HAP-1 (cell line): ENCODE data around the gene NPTXR.

Experiments used
- DNase-seq, 2 experiments: peaks; one replicate each; pipeline ENCODE4 v3.0.0-alpha.2; 2016 to 2020; ENCODE audit warnings: low spot score in 2 of 2
- H3K27me3 ChIP-seq: fragments of 250-450 bp; sonication (Bioruptor Pico); 2 replicates; pipeline ENCODE4 v1.5.1; 2020; ENCODE audit warnings: low read depth, mild to moderate bottlenecking, moderate library complexity
- H3K36me3 ChIP-seq: fragments of 250-450 bp; sonication (Bioruptor Pico); replicated peaks from 2 replicates; pipeline ENCODE4 v1.5.1; 2020; ENCODE audit warnings: mild to moderate bottlenecking
- H3K4me1 ChIP-seq: fragments of 250-450 bp; sonication (Bioruptor Pico); 2 replicates; pipeline ENCODE4 v1.5.1; 2020; ENCODE audit warnings: mild to moderate bottlenecking
- H3K4me3 ChIP-seq: fragments of 250-450 bp; sonication (Bioruptor Pico); 2 replicates; pipeline ENCODE4 v1.5.1; 2020; ENCODE audit warnings: mild to moderate bottlenecking, moderate library complexity
- H3K9me3 ChIP-seq: fragments of 250-450 bp; sonication (Bioruptor Pico); 2 replicates; pipeline ENCODE4 v1.5.1; 2020; ENCODE audit warnings: mild to moderate bottlenecking, moderate library complexity
- in situ Hi-C: fragments of 300-500 bp; cut with MboI; formaldehyde crosslinking; loops from 3 replicates; pipeline ENCODE4 v1.14.3; 2020; ENCODE audit warnings: low sequenced_read_pairs, inconsistent platforms, mixed read lengths

The NPTXR gene

GRCh38 chr22:38783095-38783615 is 60.7 kb downstream of the NPTXR start:
- no peaks in the 10 kb centered on the region for H3K27me3 ChIP-seq
- no peak for DNase-seq
- in situ Hi-C loops: no loop called here
- H3K36me3 ChIP-seq: no peaks in the 10 kb centered on the region
- no peaks in the 10 kb centered on the region for H3K9me3 ChIP-seq
- no peaks in the 10 kb centered on the region for H3K4me1 ChIP-seq
- H3K4me3 ChIP-seq: no peak overlapping the region

- H3K4me1 ChIP-seq: no peaks in the 10 kb centered on the region
Observed at GRCh38 chr22:38782402-38783094, 61.3 kb downstream of the NPTXR start.

DNA sequence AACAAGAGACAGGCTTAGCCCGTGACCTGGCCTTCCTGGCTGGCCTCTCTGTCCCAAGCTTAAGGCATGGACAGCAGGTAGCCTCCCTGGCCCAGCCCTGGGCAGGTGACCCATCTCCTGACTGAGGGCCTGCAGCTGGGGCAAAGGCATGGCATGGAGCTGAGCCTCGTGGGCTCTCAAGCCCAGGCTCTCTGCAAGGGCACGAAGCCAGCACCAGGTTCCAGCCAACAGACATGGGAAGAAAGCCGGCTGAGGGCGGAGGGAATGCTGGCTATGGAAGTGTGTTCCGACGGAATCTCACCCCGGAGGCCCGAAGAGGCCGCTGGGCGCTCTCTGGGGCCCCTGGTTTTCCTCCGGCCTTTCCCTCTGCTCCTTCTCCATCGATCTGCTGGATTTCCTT is 62.8 kb downstream of the NPTXR start:
- Histone ChIP-seq H3K36me3 (no peaks in the 10 kb centered on the region), H3K4me3 (no peak overlapping the region), H3K27me3 (no peaks in the 10 kb centered on the region), H3K4me1 (no peaks in the 10 kb centered on the region), H3K9me3 (no peaks in the 10 kb centered on the region)
- in situ Hi-C loops: no loop called here
- DNase-seq: no peak

More at GRCh38 chr22:38782402-38783094, 61.3 kb downstream of the NPTXR start:
- peak in 1 of 2 experiments; percentile 37 for DNase-seq
- no peaks in the 10 kb centered on the region for H3K27me3 ChIP-seq
- in situ Hi-C loops: no loop called here
- no peaks in the 10 kb centered on the region for H3K9me3 ChIP-seq
- H3K4me3 ChIP-seq: no peak overlapping the region
- H3K36me3 ChIP-seq: no peaks in the 10 kb centered on the region

DNA sequence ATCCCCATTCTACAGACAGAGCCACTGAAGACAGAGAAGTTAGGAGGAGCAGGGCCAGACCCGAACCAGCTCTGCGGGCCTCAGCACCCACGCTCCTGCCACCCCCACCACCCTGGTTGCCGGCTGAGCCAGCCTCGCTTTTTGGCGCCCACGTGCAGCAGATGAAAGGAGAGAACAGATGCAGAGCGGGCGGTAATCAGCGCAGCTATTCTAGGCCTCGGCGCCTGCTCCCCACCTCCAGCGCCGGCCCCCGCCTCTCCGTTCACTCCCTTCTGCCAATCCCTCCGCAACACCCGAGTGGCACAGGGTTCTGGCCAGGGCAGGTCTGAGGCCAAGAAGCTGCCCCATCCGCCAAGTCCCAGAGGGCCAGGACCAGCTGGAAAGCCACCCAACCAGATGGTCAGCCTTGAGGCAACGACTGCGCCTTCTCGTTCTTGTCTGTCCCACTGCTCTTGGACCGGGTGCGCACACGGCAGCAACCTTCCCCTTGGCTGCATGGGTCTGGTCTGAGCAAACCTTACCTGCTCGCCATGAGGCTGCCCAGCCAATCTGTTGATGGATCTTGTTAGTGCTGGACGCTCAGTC is 66.6 kb downstream of the NPTXR start:
- in situ Hi-C loops: no loop called here
- H3K36me3 ChIP-seq: no peaks in the 10 kb centered on the region
- DNase-seq: no peak
- no peaks in the 10 kb centered on the region for H3K27me3 ChIP-seq
- no peaks in the 10 kb centered on the region for H3K4me1 ChIP-seq
- no peak overlapping the region for H3K4me3 ChIP-seq
- no peaks in the 10 kb centered on the region for H3K9me3 ChIP-seq

DNA sequence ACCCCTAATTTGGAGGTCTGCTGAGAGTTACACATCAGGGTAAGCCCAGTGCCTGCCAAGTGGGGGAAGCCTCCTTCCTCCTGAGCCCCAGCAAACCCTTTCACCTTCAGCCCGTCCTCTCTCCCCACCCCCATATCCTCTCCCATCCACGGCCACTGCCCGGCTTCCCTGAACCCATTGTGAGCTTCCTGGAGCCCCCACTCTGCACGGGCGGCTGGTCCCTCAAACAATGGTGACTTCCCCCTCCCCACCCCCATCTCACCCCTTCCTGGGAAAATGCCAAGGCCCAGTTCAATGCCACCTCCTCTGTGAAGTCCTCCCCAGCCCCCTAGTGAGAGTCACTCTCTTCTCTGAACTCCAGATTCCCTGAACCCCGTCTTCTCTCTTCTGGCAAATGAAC is 67.7 kb downstream of the NPTXR start:
- Histone ChIP-seq H3K4me3 (no peak overlapping the region), H3K9me3 (no peaks in the 10 kb centered on the region), H3K4me1 (no peaks in the 10 kb centered on the region), H3K36me3 (no peaks in the 10 kb centered on the region), H3K27me3 (no peaks in the 10 kb centered on the region)
- DNase-seq: no peak
- in situ Hi-C loops: no loop called here

GRCh38 chr22:38775656-38776055 is 68.2 kb downstream of the NPTXR start:
- H3K36me3 ChIP-seq: no peaks in the 10 kb centered on the region
- DNase-seq: no peak
- in situ Hi-C loops: no loop called here
- H3K4me3 ChIP-seq: no peak overlapping the region
- no peaks in the 10 kb centered on the region for H3K9me3 ChIP-seq
- H3K4me1 ChIP-seq: no peaks in the 10 kb centered on the region
- H3K27me3 ChIP-seq: no peaks in the 10 kb centered on the region

DNA sequence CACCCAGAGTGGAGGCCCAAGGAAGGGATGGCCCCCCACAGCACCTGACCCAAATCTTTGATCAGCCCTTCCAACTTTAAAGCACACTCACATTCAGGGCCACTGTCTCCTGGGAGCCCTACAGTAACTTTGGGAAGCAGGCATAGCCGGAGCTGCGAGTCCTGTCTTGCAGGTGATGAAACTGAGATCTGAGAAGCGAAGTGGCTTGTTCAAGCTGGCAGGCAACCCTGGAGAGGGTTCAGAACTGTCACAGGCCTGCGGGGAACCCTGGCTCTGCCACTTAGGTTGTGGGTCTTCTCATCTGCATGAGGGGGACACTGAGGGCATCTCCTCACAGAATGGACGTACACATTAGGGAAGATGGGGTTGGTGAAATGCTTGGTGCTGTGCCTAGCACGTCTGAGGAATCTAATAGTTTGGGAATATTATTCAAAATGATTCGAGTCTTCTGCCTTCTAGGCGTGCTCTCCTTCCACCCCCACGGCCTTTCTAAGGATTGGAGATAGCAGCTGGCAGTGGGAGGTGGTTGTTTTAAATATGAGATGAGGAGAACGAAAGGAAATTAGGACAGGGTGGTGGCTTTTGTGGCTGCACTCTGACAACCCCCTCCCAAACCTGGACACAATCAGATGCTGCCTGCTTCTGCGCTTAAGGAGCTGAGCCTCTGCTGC is 69.2 kb downstream of the NPTXR start:
- Histone ChIP-seq H3K4me3 (no peak overlapping the region), H3K4me1 (no peaks in the 10 kb centered on the region), H3K27me3 (no peaks in the 10 kb centered on the region), H3K9me3 (no peaks in the 10 kb centered on the region), H3K36me3 (no peaks in the 10 kb centered on the region)
- DNase-seq: no peak
- in situ Hi-C loops: no loop called here

DNA sequence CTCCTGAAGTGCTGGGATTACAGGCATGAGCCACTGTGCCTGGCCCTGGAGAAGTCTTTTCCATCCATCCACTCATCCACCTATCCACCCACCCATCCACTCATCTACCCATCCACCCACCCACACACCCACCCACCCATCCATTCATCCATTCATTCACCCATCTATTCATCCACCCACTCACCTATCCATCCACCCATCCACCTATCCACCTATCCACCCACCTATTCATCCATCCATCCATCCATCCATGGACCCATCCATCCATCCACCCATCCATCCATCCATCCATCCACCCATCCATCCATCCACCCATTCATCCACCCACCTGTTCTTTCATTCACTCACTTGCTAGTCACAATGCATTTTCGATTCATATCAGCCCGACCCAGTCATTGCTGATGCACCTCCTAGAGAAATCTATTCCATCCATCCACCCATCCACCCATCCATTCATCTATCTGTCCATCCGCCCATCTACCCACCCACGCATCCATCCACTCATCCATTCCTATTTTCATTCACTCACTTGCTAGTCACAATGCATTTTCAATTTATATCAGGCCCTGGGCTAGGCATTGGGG is 70.4 kb downstream of the NPTXR start:
- no peaks in the 10 kb centered on the region for H3K4me1 ChIP-seq
- DNase-seq: no peak
- no peaks in the 10 kb centered on the region for H3K9me3 ChIP-seq
- no peaks in the 10 kb centered on the region for H3K36me3 ChIP-seq
- no peak overlapping the region for H3K4me3 ChIP-seq
- in situ Hi-C loops: no loop called here
- no peaks in the 10 kb centered on the region for H3K27me3 ChIP-seq

DNA sequence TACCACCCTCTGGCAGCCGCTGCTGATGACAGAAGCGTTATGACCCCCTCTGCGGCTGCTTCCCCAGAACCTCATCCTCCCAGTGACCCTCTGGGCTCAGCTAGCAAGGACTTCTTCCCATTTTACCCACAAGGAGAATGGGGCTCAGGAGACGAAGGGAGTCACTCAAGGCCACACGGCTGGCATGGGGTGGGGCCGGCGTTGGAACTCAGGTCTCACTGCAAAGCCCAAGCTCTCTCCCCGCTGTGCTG is 71.3 kb downstream of the NPTXR start:
- Histone ChIP-seq H3K4me3 (no peak overlapping the region), H3K36me3 (no peaks in the 10 kb centered on the region), H3K9me3 (no peaks in the 10 kb centered on the region), H3K27me3 (no peaks in the 10 kb centered on the region), H3K4me1 (no peaks in the 10 kb centered on the region)
- in situ Hi-C loops: no loop called here
- DNase-seq: no peak

- in situ Hi-C loops: no loop called here
- H3K9me3 ChIP-seq: no peaks in the 10 kb centered on the region
- no peak for DNase-seq
- no peaks in the 10 kb centered on the region for H3K27me3 ChIP-seq
- H3K36me3 ChIP-seq: no peaks in the 10 kb centered on the region
- no peak overlapping the region for H3K4me3 ChIP-seq
- no peaks in the 10 kb centered on the region for H3K4me1 ChIP-seq
Observed at GRCh38 chr22:38770257-38770949, 73.4 kb downstream of the NPTXR start.
